BLaER1 treated with 17β-estradiol and CSF1 and Interleukin-3, amounts not matched to agents 10 nM and 100 nM (cell line): ENCODE results near the gene KIRREL3.
A peak's percentile ranks its signal among the peaks of the same experiment; 100 is the strongest.

Source experiments
- H3K27ac ChIP-seq, 11 experiments: shearing (Covaris generic); formaldehyde crosslinking; 2 replicates each; pipeline ENCODE4 v1.8.1; 2022
- H3K27me3 ChIP-seq, 11 experiments: shearing (Covaris generic); formaldehyde crosslinking; 2 replicates each; pipeline ENCODE4 v1.8.1; 2022
- H3K36me3 ChIP-seq, 11 experiments: shearing (Covaris generic); formaldehyde crosslinking; 2 replicates each; pipeline ENCODE4 v1.8.1; 2022
- H3K4me1 ChIP-seq, 10 experiments: shearing (Covaris generic); formaldehyde crosslinking; 2 replicates each; pipeline ENCODE4 v1.8.1; 2022
- H3K4me2 ChIP-seq, 11 experiments: shearing (Covaris generic); formaldehyde crosslinking; 2 replicates each; pipeline ENCODE4 v1.8.1; 2022
- H3K4me3 ChIP-seq, 10 experiments: shearing (Covaris generic); formaldehyde crosslinking; 2 replicates each; pipeline ENCODE4 v1.8.1; 2022
- H3K9ac ChIP-seq, 11 experiments: shearing (Covaris generic); formaldehyde crosslinking; 2 replicates each; pipeline ENCODE4 v1.8.1; 2022
- H3K9me3 ChIP-seq, 11 experiments: shearing (Covaris generic); formaldehyde crosslinking; replicated peaks in 1 of 11; 2 replicates each; pipeline ENCODE4 v1.8.1; 2022
- H4K20me1 ChIP-seq, 11 experiments: shearing (Covaris generic); formaldehyde crosslinking; 2 replicates each; pipeline ENCODE4 v1.8.1; 2022
- Cebpa-rat ChIP-seq, 11 experiments: shearing (Covaris generic); IDR thresholded peaks; 2 replicates each; pipeline ENCODE4 v1.8.1; 2022

The KIRREL3 gene

DNA sequence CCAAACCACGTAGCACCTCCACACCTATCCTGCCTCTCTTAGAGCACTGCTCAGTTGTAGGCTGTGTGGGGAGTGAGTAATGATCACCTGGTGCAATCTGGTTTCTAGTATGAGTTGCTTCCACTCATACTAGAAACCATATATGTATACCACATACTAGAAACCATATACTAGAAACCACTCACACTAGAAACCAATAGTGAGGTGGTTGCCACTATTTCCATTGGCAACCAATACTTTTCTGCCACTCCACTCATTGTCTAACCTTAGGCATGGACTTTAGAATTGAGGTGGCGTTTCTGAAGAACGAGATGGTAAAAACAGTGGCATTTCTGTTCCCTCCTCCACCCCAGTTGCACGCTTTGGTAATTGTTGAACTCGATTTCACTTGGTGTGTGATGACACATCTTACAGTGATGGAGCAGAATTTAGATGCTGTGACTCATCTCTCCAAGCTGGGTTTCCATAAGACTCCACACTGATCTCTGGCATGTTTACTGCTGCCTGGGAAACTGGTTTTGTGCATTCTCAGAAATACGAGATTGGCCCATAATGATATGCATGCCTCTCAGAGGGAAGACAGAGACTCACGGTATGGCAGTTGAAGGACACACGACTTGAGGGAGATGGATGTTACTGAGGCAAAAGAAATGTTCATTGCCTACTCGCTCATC lies 82.9 kb downstream of the KIRREL3 start:
- H3K9me3 ChIP-seq = peaks cover 0 to under 1% (median 0%) of the 10 kb centered on the region in 11 experiments; a peak in 2 of 22 replicates
- H3K27me3 ChIP-seq = no peaks in the 10 kb centered on the region
- H3K9ac ChIP-seq = no peak overlapping the region
- H3K4me3 ChIP-seq = no peak overlapping the region
- H3K27ac ChIP-seq = peak overlapping the region in 2 of 11 experiments; percentile 30 to 47; a peak in 4 of 22 replicates
- TF ChIP-seq Cebpa-rat (IDR thresholded peaks at IDR 0.05) = no peak
- no peaks in the 10 kb centered on the region for H4K20me1 ChIP-seq
- H3K4me2 ChIP-seq = peak overlapping the region in 5 of 11 experiments; percentile 20 to 50 (median 28); a peak in 8 of 22 replicates
- no peaks in the 10 kb centered on the region for H3K36me3 ChIP-seq
- H3K4me1 ChIP-seq = peaks cover 6 to 25% (median 14%) of the 10 kb centered on the region in 10 experiments; a peak in 17 of 20 replicates

DNA sequence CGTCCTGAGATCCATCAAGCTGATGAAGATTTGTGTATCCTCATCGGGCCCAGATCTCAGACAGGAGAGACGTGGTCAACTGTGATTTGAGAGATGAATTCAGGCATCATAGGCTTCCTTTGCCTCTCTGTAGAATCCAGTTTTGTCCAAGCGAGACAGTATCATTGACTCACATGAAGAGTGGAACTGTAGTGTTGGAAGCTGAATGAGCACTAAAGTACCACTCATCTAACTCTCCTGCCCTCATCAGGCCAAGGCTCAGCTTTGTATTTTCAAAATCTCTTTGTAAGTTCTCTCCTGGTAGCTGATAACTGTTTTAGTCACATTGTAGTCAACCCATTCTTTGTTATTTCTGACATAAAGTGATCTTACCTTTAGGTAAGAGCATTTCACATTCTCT lies 85.1 kb downstream of the KIRREL3 start:
- no peak overlapping the region for H3K4me2 ChIP-seq
- no peaks in the 10 kb centered on the region for H3K27me3 ChIP-seq
- TF ChIP-seq Cebpa-rat (IDR thresholded peaks at IDR 0.05) = no peak
- H3K4me1 ChIP-seq = peaks cover 6 to 25% (median 14%) of the 10 kb centered on the region in 10 experiments; a peak in 17 of 20 replicates
- H3K9me3 ChIP-seq = no peaks in the 10 kb centered on the region
- H4K20me1 ChIP-seq = no peaks in the 10 kb centered on the region
- no peak overlapping the region for H3K9ac ChIP-seq
- H3K4me3 ChIP-seq = no peak overlapping the region
- H3K27ac ChIP-seq = no peak overlapping the region
- no peaks in the 10 kb centered on the region for H3K36me3 ChIP-seq

DNA sequence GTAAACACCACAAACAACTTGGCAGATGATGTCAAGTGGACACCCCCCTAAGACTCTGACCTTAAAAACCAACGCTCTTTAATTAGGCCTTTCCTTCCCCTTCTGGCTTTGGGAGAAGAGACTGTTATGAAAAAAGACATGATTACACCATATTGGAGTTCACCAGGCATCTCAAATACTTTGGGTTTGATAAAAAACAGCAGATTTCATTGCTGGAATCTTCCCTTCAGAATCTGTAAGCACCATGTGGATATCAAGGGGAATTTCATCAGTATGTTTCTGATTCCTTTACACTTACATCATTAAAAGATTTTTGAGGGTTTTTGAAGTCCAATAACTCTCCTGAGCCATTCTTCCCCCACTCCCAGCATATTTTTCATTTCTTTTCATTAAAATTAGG lies 85.6 kb downstream of the KIRREL3 start:
- Histone ChIP-seq H3K4me1 (peaks cover 6 to 25% (median 14%) of the 10 kb centered on the region in 10 experiments; a peak in 17 of 20 replicates), H3K4me3 (no peak overlapping the region), H3K9me3 (no peaks in the 10 kb centered on the region), H4K20me1 (no peaks in the 10 kb centered on the region), H3K27ac (no peak overlapping the region), H3K27me3 (no peaks in the 10 kb centered on the region), H3K9ac (no peak overlapping the region), H3K4me2 (no peak overlapping the region), H3K36me3 (no peaks in the 10 kb centered on the region)
- no peak for TF ChIP-seq Cebpa-rat (IDR thresholded peaks at IDR 0.05)

- no peak overlapping the region for H3K4me2 ChIP-seq
- H3K4me3 ChIP-seq = no peak overlapping the region
- H3K9me3 ChIP-seq = no peaks in the 10 kb centered on the region
- H3K36me3 ChIP-seq = no peaks in the 10 kb centered on the region
- H3K4me1 ChIP-seq = peaks cover 2 to 19% (median 9%) of the 10 kb centered on the region in 10 experiments; a peak in 17 of 20 replicates
- H3K27ac ChIP-seq = no peak overlapping the region
- no peak overlapping the region for H3K9ac ChIP-seq
- H3K27me3 ChIP-seq = no peaks in the 10 kb centered on the region
- H4K20me1 ChIP-seq = no peaks in the 10 kb centered on the region
- no peak for TF ChIP-seq Cebpa-rat (IDR thresholded peaks at IDR 0.05)
Observed at GRCh38 chr11:126914166-126914565, 86.4 kb downstream of the KIRREL3 start.

DNA sequence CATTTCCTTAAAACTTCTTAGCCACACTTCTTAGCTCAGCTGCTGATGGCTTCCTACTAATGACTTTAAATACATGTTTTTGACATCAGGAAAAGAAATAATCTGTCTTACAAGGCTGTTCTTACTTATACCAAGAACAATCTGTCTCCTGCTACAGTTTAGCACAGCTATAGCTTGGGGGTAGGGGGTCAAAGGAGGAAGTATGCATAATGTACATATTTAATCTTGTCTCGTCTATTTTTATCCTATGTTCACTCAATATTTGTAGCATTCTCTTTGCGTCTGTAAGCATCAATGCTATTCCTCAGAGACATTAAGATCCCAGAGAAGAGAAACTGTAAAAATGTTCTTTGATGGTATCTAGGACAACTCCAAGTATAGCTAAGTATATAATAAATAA lies 96.0 kb downstream of the KIRREL3 start:
- no peaks in the 10 kb centered on the region for H3K9me3 ChIP-seq
- H3K4me2 ChIP-seq = peak overlapping the region in 4 of 11 experiments; percentile 16 to 19 (median 18); a peak in 4 of 22 replicates
- H3K36me3 ChIP-seq = no peaks in the 10 kb centered on the region
- H3K4me1 ChIP-seq = peaks cover 0 to 7% (median 0%) of the 10 kb centered on the region in 10 experiments; a peak in 5 of 20 replicates
- H4K20me1 ChIP-seq = no peaks in the 10 kb centered on the region
- H3K9ac ChIP-seq = no peak overlapping the region
- TF ChIP-seq Cebpa-rat (IDR thresholded peaks at IDR 0.05) = no peak
- no peak overlapping the region for H3K4me3 ChIP-seq
- H3K27ac ChIP-seq = no peak overlapping the region
- no peaks in the 10 kb centered on the region for H3K27me3 ChIP-seq

- Histone ChIP-seq H3K4me3 (no peak overlapping the region), H3K4me1 (peaks cover 0 to 7% (median 0%) of the 10 kb centered on the region in 10 experiments; a peak in 5 of 20 replicates)
Observed at GRCh38 chr11:126901783-126902182, 98.8 kb downstream of the KIRREL3 start.

GRCh38 chr11:126899961-126900748 lies 100.4 kb downstream of the KIRREL3 start:
- H4K20me1 ChIP-seq = no peaks in the 10 kb centered on the region
- H3K4me2 ChIP-seq = no peak overlapping the region
- no peaks in the 10 kb centered on the region for H3K27me3 ChIP-seq
- H3K9me3 ChIP-seq = peaks cover 15 to 29% (median 20%) of the 10 kb centered on the region in 11 experiments; a peak in 19 of 22 replicates
- no peaks in the 10 kb centered on the region for H3K36me3 ChIP-seq
- H3K4me1 ChIP-seq = peaks cover 0 to 7% (median 0%) of the 10 kb centered on the region in 10 experiments; a peak in 5 of 20 replicates
- H3K9ac ChIP-seq = no peak overlapping the region
- no peak overlapping the region for H3K4me3 ChIP-seq
- no peak overlapping the region for H3K27ac ChIP-seq
- no peak for TF ChIP-seq Cebpa-rat (IDR thresholded peaks at IDR 0.05)

More at GRCh38 chr11:126901783-126902182, 98.8 kb downstream of the KIRREL3 start:
- no peaks in the 10 kb centered on the region for H3K36me3 ChIP-seq
- no peak for TF ChIP-seq Cebpa-rat (IDR thresholded peaks at IDR 0.05)
- H3K27ac ChIP-seq = no peak overlapping the region
- H3K9me3 ChIP-seq = peaks cover 0 to 13% (median 5%) of the 10 kb centered on the region in 11 experiments; a peak in 15 of 22 replicates
- no peaks in the 10 kb centered on the region for H4K20me1 ChIP-seq
- no peaks in the 10 kb centered on the region for H3K27me3 ChIP-seq
- no peak overlapping the region for H3K4me2 ChIP-seq
- H3K9ac ChIP-seq = no peak overlapping the region

DNA sequence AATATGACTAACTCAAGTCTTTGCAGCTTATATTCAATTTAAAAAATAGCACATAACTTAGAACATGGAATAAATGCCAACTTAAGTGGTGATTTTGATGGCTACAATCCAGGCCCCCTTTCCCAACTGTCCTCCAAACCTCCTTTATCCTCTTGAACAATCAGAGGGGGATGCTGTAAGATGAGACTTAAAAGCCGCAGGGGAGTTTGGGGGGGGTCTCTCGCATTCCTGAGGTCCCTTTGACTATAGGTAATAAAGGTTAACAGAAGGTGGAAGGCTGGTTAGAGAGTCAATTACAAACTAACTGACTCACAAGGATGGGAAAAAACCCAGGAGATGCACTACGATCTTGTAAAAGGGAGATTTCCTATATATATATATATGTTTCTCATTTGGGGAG lies 101.8 kb downstream of the KIRREL3 start:
- H3K4me3 ChIP-seq = no peak overlapping the region
- no peaks in the 10 kb centered on the region for H3K36me3 ChIP-seq
- H4K20me1 ChIP-seq = no peaks in the 10 kb centered on the region
- H3K4me2 ChIP-seq = no peak overlapping the region
- H3K4me1 ChIP-seq = no peaks in the 10 kb centered on the region; a peak in 1 of 20 replicates
- peaks cover 15 to 35% (median 23%) of the 10 kb centered on the region in 11 experiments; a peak in 19 of 22 replicates for H3K9me3 ChIP-seq
- H3K27ac ChIP-seq = no peak overlapping the region
- TF ChIP-seq Cebpa-rat (IDR thresholded peaks at IDR 0.05) = no peak
- H3K9ac ChIP-seq = no peak overlapping the region
- H3K27me3 ChIP-seq = no peaks in the 10 kb centered on the region

DNA sequence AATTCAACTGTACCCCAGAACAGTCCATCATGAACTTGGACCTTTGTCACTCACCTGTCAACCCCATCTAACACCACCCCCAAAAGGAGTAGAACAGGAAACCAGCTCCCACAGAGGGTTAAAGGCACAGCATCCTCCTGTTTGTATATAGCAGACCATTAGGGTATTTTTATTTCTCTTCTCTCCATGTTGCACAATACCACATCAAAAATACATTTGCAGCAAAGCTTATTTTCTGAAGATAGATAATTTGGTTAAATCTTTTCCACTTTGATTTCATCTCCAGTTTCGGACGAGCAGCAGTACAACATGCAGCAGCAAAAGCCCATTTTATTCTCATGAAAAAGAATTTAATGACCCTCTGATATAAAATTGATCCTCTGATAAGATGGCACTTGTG lies 103.1 kb downstream of the KIRREL3 start:
- no peak for TF ChIP-seq Cebpa-rat (IDR thresholded peaks at IDR 0.05)
- H3K4me1 ChIP-seq = no peaks in the 10 kb centered on the region; a peak in 1 of 20 replicates
- no peak overlapping the region for H3K4me2 ChIP-seq
- H3K9ac ChIP-seq = no peak overlapping the region
- no peaks in the 10 kb centered on the region for H3K27me3 ChIP-seq
- H3K36me3 ChIP-seq = no peaks in the 10 kb centered on the region
- no peak overlapping the region for H3K27ac ChIP-seq
- H3K4me3 ChIP-seq = no peak overlapping the region
- H3K9me3 ChIP-seq = peaks cover 15 to 35% (median 23%) of the 10 kb centered on the region in 11 experiments; a peak in 19 of 22 replicates
- no peaks in the 10 kb centered on the region for H4K20me1 ChIP-seq
